ENCODE data around the gene TMPRSS6. TPM values are rescaled to one million over a fixed set of nuclear protein-coding genes. Genes with fewer than 3 reads are reported as not detected.
A peak's percentile ranks its signal among the peaks of the same experiment; 100 is the strongest.

Gene TMPRSS6
- total and polyA plus RNA-seq, 2 of the 13 experiments (the other 11 are each of a cell fraction or from before 2014, with no cell fraction given): 4.2 to 4.8 TPM

DNA sequence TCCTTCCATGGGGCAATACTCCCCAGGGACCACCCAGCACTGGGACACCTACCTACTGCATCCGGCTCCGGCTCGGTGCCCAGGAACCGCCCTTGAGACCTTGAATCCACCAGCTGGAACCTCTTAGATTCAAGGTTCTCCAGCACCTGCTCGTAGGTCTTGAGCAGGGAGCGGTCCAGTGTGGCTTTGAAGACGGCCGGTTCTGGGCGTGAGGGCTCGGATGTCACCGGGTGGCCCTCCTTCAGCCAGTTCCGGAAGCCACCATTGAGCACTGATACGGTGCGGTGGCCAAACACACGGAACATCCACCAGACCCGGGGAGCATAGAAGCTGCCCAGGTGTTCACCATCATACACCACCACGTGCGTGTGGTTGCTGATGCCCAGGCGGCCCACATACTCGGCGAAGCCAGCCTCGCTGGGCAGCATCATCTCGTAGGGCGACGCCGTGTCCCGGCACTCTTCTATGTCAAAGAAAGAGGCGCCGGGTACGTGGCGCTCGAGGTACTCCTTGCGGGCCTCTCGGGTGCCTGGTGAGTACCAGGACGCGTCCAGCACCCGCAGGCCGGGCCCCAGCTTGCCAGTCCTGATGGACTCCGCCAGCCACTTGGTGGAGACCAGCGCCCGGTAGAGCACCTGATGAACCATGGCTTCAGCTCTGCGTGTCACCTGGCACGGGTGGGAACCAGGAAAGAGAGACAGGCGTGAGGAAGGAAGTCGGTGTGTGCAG, 91.3 kb downstream of the TMPRSS6 start (continued):
- TF ChIP-seq, protein P1, sequence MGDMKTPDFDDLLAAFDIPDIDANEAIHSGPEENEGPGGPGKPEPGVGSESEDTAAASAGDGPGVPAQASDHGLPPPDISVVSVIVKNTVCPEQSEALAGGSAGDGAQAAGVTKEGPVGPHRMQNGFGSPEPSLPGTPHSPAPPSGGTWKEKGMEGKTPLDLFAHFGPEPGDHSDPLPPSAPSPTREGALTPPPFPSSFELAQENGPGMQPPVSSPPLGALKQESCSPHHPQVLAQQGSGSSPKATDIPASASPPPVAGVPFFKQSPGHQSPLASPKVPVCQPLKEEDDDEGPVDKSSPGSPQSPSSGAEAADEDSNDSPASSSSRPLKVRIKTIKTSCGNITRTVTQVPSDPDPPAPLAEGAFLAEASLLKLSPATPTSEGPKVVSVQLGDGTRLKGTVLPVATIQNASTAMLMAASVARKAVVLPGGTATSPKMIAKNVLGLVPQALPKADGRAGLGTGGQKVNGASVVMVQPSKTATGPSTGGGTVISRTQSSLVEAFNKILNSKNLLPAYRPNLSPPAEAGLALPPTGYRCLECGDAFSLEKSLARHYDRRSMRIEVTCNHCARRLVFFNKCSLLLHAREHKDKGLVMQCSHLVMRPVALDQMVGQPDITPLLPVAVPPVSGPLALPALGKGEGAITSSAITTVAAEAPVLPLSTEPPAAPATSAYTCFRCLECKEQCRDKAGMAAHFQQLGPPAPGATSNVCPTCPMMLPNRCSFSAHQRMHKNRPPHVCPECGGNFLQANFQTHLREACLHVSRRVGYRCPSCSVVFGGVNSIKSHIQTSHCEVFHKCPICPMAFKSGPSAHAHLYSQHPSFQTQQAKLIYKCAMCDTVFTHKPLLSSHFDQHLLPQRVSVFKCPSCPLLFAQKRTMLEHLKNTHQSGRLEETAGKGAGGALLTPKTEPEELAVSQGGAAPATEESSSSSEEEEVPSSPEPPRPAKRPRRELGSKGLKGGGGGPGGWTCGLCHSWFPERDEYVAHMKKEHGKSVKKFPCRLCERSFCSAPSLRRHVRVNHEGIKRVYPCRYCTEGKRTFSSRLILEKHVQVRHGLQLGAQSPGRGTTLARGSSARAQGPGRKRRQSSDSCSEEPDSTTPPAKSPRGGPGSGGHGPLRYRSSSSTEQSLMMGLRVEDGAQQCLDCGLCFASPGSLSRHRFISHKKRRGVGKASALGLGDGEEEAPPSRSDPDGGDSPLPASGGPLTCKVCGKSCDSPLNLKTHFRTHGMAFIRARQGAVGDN (CRISPR knock-in tag; IDR thresholded peaks at IDR 0.05): peak; percentile 80
- TF ChIP-seq AHR (CRISPR knock-in tag; IDR thresholded peaks at IDR 0.05) (0 out of 2 replicates have a peak, but pooled peaks have one; percentile 18), BHLHE40 (IDR thresholded peaks at IDR 0.05; ENCODE audit: low read length) (no peak), POLR2AphosphoS5 (IDR thresholded peaks at IDR 0.05; ENCODE audit: low read depth, low read length) (no peak; the same call in 1 of the 2 replicates), ZMAT3 (CRISPR knock-in tag; conservative IDR thresholded peaks at IDR 0.05) (peak; percentile 39; the same call in 1 of the 2 replicates), MYNN (CRISPR knock-in tag; IDR thresholded peaks at IDR 0.05; ENCODE audit: low read depth) (no peak), ZNF17 (CRISPR knock-in tag; IDR thresholded peaks at IDR 0.05) (no peak), ZNF160 (CRISPR knock-in tag; IDR thresholded peaks at IDR 0.05) (no peak), ZFX (CRISPR knock-in tag; IDR thresholded peaks at IDR 0.05; ENCODE audit: low read depth) (no peak), HHEX (CRISPR knock-in tag; IDR thresholded peaks at IDR 0.05) (no peak), ATF4 (CRISPR knock-in tag; IDR thresholded peaks at IDR 0.05) (no peak), ZBTB34 (CRISPR knock-in tag; IDR thresholded peaks at IDR 0.05) (no peak), HOXA7 (CRISPR knock-in tag; IDR thresholded peaks at IDR 0.05) (no peak), NFE2L1 (CRISPR knock-in tag; IDR thresholded peaks at IDR 0.05; ENCODE audit: borderline replicate concordance) (peak; percentile 71; the same call in 1 of the 2 replicates), ZNF724P (CRISPR knock-in tag; IDR thresholded peaks at IDR 0.05; ENCODE audit: borderline replicate concordance) (no peak), ZNF367 (CRISPR knock-in tag; IDR thresholded peaks at IDR 0.05; ENCODE audit: borderline replicate concordance) (no peak), GLI4 (CRISPR knock-in tag; IDR thresholded peaks at IDR 0.05; ENCODE audit: borderline replicate concordance) (no peak), ZNF326 (CRISPR knock-in tag; IDR thresholded peaks at IDR 0.05; ENCODE audit: borderline replicate concordance) (no peak)
- TF ChIP-seq, protein P2, sequence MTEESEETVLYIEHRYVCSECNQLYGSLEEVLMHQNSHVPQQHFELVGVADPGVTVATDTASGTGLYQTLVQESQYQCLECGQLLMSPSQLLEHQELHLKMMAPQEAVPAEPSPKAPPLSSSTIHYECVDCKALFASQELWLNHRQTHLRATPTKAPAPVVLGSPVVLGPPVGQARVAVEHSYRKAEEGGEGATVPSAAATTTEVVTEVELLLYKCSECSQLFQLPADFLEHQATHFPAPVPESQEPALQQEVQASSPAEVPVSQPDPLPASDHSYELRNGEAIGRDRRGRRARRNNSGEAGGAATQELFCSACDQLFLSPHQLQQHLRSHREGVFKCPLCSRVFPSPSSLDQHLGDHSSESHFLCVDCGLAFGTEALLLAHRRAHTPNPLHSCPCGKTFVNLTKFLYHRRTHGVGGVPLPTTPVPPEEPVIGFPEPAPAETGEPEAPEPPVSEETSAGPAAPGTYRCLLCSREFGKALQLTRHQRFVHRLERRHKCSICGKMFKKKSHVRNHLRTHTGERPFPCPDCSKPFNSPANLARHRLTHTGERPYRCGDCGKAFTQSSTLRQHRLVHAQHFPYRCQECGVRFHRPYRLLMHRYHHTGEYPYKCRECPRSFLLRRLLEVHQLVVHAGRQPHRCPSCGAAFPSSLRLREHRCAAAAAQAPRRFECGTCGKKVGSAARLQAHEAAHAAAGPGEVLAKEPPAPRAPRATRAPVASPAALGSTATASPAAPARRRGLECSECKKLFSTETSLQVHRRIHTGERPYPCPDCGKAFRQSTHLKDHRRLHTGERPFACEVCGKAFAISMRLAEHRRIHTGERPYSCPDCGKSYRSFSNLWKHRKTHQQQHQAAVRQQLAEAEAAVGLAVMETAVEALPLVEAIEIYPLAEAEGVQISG (CRISPR knock-in tag; IDR thresholded peaks at IDR 0.05): no peak; the same call in 1 of the 2 replicates
